Measurements from ENCODE around the gene ARHGAP20.

ARHGAP20 gene

DNA sequence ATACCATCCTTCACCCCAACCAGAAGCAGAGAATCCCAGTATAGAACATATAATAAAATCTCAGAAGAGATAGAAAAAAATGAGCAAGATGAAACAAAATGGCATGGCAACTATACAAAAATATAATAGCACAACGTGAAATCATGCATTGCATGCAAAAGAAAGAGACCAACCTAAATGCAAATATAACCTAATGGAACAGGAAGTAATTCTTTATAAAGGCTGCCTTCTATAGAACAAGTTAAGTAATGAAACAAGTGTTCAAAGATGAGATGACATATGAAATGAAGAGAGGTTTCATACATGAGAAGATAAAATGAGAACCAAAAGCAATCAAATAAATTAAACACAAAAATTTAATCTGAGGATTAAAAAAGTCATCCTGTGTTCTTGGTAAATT lies 18.5 kb upstream of the ARHGAP20 start:
- no peaks in the 10 kb centered on the region for H3K27me3 ChIP-seq
- H3K4me3 ChIP-seq, result no peak overlapping the region
- DNase-seq, result no peak
- no peaks in the 10 kb centered on the region for H3K4me1 ChIP-seq
- TF ChIP-seq, protein P1, sequence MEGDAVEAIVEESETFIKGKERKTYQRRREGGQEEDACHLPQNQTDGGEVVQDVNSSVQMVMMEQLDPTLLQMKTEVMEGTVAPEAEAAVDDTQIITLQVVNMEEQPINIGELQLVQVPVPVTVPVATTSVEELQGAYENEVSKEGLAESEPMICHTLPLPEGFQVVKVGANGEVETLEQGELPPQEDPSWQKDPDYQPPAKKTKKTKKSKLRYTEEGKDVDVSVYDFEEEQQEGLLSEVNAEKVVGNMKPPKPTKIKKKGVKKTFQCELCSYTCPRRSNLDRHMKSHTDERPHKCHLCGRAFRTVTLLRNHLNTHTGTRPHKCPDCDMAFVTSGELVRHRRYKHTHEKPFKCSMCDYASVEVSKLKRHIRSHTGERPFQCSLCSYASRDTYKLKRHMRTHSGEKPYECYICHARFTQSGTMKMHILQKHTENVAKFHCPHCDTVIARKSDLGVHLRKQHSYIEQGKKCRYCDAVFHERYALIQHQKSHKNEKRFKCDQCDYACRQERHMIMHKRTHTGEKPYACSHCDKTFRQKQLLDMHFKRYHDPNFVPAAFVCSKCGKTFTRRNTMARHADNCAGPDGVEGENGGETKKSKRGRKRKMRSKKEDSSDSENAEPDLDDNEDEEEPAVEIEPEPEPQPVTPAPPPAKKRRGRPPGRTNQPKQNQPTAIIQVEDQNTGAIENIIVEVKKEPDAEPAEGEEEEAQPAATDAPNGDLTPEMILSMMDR (IDR thresholded peaks at IDR 0.05), result no peak
- H3K27ac ChIP-seq, result no peak overlapping the region
- intact Hi-C loops (cut with DNase I; ENCODE audit: low total_unique reads), result no loop called here
- no peaks in the 10 kb centered on the region for H3K36me3 ChIP-seq
- H3K9me3 ChIP-seq, result no peaks in the 10 kb centered on the region

DNA sequence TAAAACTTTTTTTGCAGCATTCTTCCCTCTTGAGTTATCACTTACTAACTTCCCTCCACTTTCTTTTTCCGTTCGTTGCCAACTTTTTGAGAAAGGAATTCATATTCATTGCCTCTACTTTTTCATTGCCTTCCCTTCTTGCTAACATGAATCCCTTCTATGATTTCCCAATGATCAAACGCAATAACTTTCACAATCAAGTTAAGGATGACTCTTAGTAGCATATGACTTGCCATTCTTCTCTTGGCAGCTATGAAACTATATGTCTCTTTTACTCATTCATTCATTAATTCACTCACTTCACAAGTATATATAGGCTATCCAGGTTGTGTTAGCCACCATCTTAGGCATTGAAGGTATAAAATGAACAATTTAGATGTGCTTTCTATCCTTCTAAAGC lies 16.6 kb upstream of the ARHGAP20 start:
- H3K27ac ChIP-seq, result no peak overlapping the region
- no peaks in the 10 kb centered on the region for H3K4me1 ChIP-seq
- H3K9me3 ChIP-seq, result no peaks in the 10 kb centered on the region
- TF ChIP-seq, protein P1 (IDR thresholded peaks at IDR 0.05), result no peak
- H3K27me3 ChIP-seq, result no peaks in the 10 kb centered on the region
- intact Hi-C loops (cut with DNase I; ENCODE audit: low total_unique reads), result no loop called here
- no peak overlapping the region for H3K4me3 ChIP-seq
- no peak for DNase-seq
- H3K36me3 ChIP-seq, result no peaks in the 10 kb centered on the region

DNA sequence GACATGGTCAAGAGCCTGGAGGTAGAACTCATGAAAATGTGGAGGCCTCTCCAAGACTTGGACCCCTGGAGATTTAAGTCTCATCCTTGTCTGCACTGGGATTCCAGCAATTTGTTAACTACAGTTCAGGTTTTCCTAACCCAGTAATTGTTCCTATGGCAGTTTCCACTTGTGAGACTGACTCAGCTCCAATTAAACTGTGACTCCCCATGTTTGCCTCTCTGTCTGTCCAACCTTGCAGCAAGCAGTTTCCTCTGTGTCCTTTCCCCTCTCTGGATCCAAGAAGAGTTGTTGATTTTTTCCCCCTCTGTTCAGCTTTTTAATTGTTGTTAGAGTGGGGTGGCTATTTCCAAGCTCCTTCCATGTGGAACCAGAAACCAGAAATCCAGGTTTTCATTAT lies 16.2 kb upstream of the ARHGAP20 start:
- no peak for DNase-seq
- H3K4me3 ChIP-seq, result no peak overlapping the region
- no peak overlapping the region for H3K27ac ChIP-seq
- no peaks in the 10 kb centered on the region for H3K9me3 ChIP-seq
- TF ChIP-seq, protein P1 (IDR thresholded peaks at IDR 0.05), result no peak
- no peaks in the 10 kb centered on the region for H3K36me3 ChIP-seq
- intact Hi-C loops (cut with DNase I; ENCODE audit: low total_unique reads), result no loop called here
- H3K4me1 ChIP-seq, result no peaks in the 10 kb centered on the region
- no peaks in the 10 kb centered on the region for H3K27me3 ChIP-seq

DNA sequence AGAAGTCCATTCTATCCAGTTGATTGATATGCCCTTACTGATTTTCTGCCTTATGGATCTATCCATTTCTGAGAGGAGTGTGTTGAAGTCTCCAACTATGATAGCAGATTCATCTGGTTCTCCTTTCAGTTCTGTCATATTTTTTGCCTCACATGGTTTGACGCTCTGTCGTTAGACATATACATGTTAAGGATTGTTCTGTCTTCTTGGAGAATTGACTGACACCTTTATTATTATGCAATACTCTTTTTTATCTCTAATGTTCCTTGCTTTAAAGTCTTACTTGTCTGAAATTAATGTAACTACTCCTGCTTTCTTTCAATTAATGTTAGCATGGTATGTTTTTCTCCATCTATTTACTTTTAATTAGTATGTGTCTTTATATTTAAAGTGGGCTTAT lies 12.1 kb upstream of the ARHGAP20 start:
- TF ChIP-seq, protein P1 (IDR thresholded peaks at IDR 0.05), result no peak
- Histone ChIP-seq H3K4me1 (no peaks in the 10 kb centered on the region), H3K27ac (no peak overlapping the region), H3K4me3 (no peak overlapping the region), H3K36me3 (no peaks in the 10 kb centered on the region), H3K27me3 (no peaks in the 10 kb centered on the region), H3K9me3 (no peaks in the 10 kb centered on the region)
- intact Hi-C loops (cut with DNase I; ENCODE audit: low total_unique reads), result no loop called here
- no peak for DNase-seq

DNA sequence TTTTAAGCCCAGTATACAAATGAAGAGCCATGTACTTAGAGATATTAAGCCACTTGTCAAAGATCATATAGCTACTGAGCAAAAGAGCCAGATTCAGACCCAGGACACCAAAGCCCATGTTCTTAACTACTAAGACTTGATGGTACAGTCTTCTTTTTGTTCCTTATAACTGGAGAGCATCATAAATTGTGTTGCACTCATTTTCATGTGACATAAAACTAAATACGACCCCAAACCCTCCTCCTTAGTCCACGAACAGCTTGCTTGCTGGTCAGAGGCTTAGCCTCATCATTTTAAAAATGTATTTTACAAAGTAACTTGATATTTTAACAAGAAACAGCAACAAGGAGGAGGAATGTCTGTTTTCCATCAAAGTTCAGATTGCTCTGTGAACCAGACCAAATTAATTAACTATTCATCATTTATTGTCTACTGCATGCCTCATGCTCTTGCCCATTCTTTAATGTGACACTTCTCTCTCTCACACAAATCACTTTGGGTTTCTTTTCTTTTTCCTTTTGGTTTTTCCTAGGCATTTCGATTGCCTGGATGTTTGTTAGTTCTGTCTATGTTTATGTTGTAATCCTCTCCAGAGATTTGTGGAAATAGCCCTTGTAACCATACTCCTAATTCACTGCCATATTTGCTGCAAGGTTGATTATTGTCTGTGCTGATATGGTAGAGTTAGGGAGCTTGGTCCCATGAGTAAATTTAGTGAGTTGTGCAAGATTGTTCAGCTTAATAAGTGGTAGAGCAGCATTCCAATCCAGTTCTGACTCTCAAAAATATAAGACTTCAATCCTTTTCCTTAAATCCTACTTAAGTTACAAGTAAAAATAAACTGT lies 8.4 kb upstream of the ARHGAP20 start:
- no peaks in the 10 kb centered on the region for H3K36me3 ChIP-seq
- H3K4me3 ChIP-seq, result no peak overlapping the region
- intact Hi-C loops (cut with DNase I; ENCODE audit: low total_unique reads), result no loop called here
- H3K9me3 ChIP-seq, result no peaks in the 10 kb centered on the region
- TF ChIP-seq, protein P1 (IDR thresholded peaks at IDR 0.05), result no peak
- H3K27me3 ChIP-seq, result no peaks in the 10 kb centered on the region
- no peaks in the 10 kb centered on the region for H3K4me1 ChIP-seq
- no peak overlapping the region for H3K27ac ChIP-seq
- DNase-seq, result no peak
